Measurements from ENCODE around the gene MAGEB3.

DNA sequence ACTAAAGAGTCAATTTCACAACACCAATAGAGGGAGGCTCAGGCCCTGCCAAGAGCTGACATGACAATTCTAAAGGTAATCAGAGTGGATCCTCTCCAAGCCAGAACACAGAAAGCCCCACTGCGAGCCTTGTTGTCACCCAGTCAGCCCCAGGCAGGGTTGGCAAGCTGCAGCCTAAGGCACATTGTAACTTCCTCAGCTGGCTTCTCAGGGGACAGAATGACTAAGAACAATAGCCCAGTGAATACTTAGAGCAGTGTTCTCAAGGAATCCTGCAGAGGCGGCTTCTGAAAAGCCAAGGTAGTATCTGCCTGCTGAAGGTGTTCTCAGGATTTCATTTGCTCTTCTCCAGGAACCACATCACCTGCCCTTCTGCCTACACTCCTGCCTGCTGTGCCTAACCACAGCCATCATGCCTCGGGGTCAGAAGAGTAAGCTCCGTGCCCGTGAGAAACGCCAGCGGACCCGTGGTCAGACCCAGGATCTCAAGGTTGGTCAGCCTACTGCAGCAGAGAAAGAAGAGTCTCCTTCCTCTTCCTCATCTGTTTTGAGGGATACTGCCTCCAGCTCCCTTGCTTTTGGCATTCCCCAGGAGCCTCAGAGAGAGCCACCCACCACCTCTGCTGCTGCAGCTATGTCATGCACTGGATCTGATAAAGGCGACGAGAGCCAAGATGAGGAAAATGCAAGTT, 11.4 kb downstream of the MAGEB3 start, which contains the start of gene MAGEB4:
- TF ChIP-seq, protein P1, sequence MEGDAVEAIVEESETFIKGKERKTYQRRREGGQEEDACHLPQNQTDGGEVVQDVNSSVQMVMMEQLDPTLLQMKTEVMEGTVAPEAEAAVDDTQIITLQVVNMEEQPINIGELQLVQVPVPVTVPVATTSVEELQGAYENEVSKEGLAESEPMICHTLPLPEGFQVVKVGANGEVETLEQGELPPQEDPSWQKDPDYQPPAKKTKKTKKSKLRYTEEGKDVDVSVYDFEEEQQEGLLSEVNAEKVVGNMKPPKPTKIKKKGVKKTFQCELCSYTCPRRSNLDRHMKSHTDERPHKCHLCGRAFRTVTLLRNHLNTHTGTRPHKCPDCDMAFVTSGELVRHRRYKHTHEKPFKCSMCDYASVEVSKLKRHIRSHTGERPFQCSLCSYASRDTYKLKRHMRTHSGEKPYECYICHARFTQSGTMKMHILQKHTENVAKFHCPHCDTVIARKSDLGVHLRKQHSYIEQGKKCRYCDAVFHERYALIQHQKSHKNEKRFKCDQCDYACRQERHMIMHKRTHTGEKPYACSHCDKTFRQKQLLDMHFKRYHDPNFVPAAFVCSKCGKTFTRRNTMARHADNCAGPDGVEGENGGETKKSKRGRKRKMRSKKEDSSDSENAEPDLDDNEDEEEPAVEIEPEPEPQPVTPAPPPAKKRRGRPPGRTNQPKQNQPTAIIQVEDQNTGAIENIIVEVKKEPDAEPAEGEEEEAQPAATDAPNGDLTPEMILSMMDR (IDR thresholded peaks at IDR 0.05), result no peak
- TF ChIP-seq ZFX (IDR thresholded peaks at IDR 0.05; ENCODE audit: borderline replicate concordance), result no peak
